GM21528 (cell line): ENCODE measurements around the gene SPOCK2.

Experiments
- ATAC-seq: cut with Tn5 transposase; IDR thresholded peaks from one replicate; pipeline ENCODE4 v1.9.1; 2021; ENCODE audit warnings: mild to moderate bottlenecking, moderate library complexity; ENCODE audit not compliant: unreplicated experiment, low FRiP score

SPOCK2 gene

GRCh38 chr10:72074574-72075375 lies 13.6 kb downstream of the SPOCK2 start:
- no peak for ATAC-seq

- no peak for ATAC-seq
These were observed 14.4 kb downstream of the SPOCK2 start for GRCh38 chr10:72073708-72074573.

- ATAC-seq, result no peak
These were observed 15.7 kb downstream of the SPOCK2 start for GRCh38 chr10:72072639-72073038.

- ATAC-seq, result no peak
These were observed 16.3 kb downstream of the SPOCK2 start for GRCh38 chr10:72072046-72072445.

- ATAC-seq, result no peak
These were observed 18.4 kb downstream of the SPOCK2 start for GRCh38 chr10:72069751-72070526.

GRCh38 chr10:72068901-72069446 lies 19.4 kb downstream of the SPOCK2 start:
- ATAC-seq, result no peak

GRCh38 chr10:72068126-72068765 lies 20.1 kb downstream of the SPOCK2 start:
- ATAC-seq, result no peak

- ATAC-seq, result no peak
These were observed 20.8 kb downstream of the SPOCK2 start for GRCh38 chr10:72067463-72068125.

GRCh38 chr10:72066318-72067284 lies 21.8 kb downstream of the SPOCK2 start:
- ATAC-seq, result no peak

- ATAC-seq, result no peak
These were observed 22.8 kb downstream of the SPOCK2 start for GRCh38 chr10:72065439-72066025.

- no peak for ATAC-seq
These were observed 24.5 kb downstream of the SPOCK2 start for GRCh38 chr10:72063703-72064391.

GRCh38 chr10:72062832-72063702 lies 25.3 kb downstream of the SPOCK2 start:
- ATAC-seq, result no peak

- ATAC-seq, result no peak
These were observed 26.0 kb downstream of the SPOCK2 start for GRCh38 chr10:72062382-72062781.

GRCh38 chr10:72061930-72062329 lies 26.4 kb downstream of the SPOCK2 start:
- no peak for ATAC-seq

- ATAC-seq, result no peak
These were observed 26.9 kb downstream of the SPOCK2 start for GRCh38 chr10:72061491-72061890.
